ENCODE measurements around the gene SOX6.

Gene SOX6

DNA sequence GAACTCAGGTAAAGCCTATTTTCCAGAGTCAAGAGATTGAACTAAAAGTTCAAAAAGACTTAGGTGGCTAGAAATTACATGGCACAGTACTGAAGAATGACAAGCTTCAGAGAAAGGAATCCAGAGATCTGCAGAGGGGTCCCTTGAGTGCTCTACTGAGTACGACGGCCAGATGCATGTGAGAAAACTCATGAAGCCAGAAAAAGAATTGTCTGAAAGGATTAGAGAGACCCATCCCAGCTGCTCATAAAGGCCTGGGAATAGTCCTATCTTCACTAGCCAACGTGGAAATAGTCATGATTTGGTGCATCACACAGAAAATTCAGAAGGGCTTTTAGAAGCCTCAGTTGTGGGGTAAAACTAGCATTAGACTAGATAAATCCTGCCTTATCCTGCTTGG is 91.3 kb downstream of the SOX6 start:
- DNase-seq: no peak

DNA sequence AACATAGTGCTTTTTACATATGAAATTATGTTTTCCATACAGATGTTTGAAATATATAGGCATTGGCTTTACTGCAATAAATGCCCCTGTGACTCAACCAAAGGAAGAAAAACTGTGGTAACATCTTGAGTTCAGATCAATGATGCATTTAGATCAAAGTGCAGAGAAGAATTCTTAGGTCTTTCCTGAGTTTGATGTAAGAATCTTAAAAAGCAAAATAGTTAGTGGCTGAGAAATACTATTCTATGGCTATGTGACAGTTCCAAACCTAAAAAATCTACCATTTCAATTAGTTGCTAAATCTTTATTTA is 93.7 kb downstream of the SOX6 start:
- DNase-seq: no peak

DNA sequence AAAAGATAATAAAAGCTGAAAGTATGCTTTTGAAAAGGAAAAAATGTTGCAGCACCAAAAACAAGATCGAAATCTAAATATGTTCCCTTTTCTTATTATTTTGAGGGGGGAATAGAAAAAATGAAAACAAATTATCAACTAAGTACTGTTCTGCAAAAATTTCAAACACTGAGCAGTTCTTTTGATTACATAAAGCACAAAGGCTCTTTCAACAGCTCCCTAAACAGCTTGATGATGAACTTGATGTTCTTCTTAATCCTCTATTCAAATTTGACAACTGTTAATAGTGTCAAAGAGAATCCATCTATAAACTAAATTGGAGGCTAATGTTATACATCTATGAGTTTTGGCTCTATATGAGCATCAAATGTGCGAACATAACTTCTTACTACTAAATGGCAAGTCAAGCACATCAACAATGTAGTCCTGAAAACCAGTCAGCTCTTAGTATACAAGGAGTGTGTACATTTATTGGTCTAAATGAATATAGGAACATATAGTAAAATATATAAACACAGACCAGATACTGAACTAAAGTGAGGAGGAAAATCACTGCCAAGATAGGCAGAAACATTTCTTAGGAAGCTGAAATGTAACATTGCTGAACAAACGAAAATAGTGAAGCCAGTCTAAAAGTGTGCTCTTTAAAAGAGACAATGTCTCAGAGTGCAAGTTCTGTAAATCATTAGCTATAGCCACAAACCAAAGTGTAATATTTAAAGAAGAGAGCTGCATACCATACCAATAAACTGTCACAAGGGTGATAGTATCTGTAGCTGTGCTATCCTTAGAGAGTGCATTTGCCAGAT is 94.3 kb downstream of the SOX6 start:
- DNase-seq: no peak

DNA sequence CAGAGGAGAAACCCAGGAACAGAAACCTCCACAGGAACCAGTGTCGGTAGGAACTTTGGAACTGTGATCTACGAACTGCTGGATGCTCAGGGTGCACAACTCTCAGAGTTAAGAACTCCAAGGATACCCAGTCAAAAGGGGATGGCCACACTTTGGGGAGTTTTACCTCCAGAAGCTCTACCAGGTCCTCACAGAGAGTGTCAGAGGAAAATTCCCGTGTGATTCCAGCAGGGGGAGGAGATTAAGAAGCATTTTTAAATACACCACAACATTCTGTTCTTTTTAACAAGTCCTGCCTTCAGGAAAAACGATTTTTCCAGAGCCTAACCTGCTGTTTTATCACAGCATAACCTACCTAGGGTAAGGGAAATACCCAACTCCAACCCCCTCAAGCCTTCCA is 104.0 kb downstream of the SOX6 start:
- no peak for DNase-seq

GRCh38 chr11:16248248-16248647 is 108.1 kb downstream of the SOX6 start:
- DNase-seq: no peak

GRCh38 chr11:16242806-16243205 is 113.5 kb downstream of the SOX6 start:
- DNase-seq: no peak

- DNase-seq: no peak
These were observed 115.7 kb downstream of the SOX6 start for GRCh38 chr11:16240687-16241086.

- no peak for DNase-seq
These were observed 116.9 kb downstream of the SOX6 start for GRCh38 chr11:16239141-16240105.

DNA sequence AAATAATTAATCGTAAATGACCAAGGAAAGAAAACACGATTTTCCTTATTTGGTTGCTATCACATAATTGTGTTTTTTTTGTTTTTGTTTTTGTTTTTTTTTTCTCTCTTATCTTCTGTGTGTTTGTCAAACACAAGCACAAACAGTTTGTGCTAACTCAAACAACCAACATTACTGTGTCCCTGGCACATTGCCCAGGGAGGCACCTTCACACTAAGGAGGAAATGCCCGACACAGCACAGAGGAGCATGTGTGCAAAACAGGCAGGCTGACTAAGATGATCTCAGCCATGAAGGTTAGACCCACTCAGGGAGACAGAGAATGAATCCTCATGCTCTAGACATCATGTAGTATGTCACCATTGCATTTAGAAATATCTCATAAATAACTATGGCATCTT is 130.1 kb downstream of the SOX6 start:
- peak; percentile 53 for DNase-seq

DNA sequence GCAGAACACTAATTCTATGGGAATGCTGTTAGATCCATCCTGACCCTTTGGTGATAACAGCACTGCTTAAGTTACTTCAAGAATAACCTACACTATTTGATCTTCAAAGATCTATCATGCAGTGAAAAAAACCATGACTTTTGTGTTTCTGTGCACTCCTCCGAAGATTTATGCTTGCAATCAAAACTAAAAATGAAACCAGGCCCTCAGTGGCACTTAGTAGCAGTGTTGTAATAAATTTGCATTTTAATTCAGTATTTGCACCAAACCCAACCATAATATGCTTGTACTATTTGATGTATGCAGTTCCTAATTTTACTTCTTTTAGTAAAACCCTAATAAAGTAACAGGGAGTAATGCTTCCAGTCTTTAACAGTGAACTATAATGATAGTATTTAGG is 130.7 kb downstream of the SOX6 start:
- DNase-seq: no peak

- no peak for DNase-seq
These were observed 132.8 kb downstream of the SOX6 start for GRCh38 chr11:16223558-16223957.

GRCh38 chr11:16217631-16218030 is 138.7 kb downstream of the SOX6 start:
- DNase-seq: no peak

DNA sequence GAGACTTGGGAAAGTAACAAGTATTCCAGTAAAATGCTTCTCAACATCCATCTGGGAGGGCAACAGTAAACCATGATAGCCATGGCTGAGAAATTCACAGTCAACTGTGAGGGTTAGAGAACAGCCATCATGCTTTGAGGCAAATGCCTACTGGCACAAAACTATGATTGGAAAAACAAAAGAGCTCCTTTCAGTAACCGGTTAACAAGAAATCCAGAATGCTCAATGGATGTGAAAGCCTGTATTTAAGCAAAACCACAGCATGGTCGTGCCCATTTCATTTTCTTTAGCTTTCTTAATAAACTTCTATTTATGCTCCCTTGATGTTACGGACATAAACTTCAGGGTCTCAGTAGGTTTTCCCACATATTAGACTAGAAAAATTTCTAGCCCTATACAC is 139.5 kb downstream of the SOX6 start:
- no peak for DNase-seq

DNA sequence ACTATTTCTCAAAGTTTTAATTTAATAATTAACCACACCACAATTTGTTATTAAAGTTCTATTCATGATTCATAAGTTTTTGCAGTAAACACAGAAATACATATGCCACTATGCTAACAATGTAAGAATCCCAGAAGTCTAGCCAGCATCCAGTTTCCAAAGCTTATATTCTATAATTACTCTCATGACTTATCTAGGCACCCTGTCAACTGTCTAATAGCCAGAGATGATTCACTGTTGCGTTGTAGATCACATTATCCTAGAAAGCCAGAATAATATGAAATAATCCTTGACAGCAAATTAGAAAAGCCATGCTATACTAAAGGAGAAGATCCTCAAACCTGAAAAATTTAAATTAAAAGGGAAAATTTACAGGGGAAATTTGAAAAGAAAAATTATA is 141.0 kb downstream of the SOX6 start:
- DNase-seq: no peak

- DNase-seq: no peak
These were observed 144.9 kb downstream of the SOX6 start for GRCh38 chr11:16211407-16211806.

- DNase-seq: no peak
These were observed 152.1 kb downstream of the SOX6 start for GRCh38 chr11:16204261-16204660.

GRCh38 chr11:16195651-16196050 is 160.7 kb downstream of the SOX6 start:
- DNase-seq: no peak

- no peak for DNase-seq
These were observed 161.8 kb downstream of the SOX6 start for GRCh38 chr11:16194566-16194965.

DNA sequence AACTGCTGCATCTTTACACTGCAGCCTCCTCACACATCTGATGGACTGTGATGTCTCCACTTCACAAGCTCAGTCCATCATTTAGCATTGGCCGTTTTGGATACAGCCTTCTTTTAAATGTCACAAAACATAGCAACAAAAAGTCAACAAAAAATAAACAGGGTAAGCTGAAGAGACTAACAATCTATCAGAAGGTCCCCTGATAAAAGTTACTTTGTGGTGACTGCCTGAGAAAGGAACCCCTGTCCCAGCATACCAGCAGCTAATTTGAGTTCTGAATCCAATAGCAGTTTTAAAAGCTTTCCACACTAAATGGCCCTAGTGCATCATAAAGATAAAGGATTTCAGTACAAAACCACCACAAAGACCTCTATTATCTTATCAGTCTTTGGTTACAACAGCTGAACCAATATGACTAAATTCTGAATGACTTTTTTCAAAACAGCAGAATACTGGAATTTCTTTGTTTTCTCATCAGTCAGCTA is 162.4 kb downstream of the SOX6 start:
- no peak for DNase-seq

DNA sequence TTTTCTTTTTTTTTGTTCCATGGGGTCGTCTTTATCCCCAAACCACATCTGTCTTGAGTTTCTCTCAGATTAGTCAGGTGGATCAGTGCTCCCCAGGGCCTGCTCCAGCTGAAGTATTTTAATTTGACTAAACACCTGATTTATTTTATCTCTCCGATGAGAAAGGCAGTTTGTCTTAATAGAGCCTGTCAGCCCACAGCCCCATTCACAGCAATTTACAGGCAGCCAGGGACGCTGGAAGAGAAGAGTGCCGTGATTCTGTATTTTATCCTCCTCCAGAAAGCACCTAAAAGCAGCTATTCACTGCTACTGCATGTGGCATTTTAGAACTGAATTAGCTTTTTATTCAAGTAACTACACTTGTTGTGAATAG is 164.5 kb downstream of the SOX6 start:
- DNase-seq: no peak

- no peak for DNase-seq
These were observed 165.0 kb downstream of the SOX6 start for GRCh38 chr11:16191212-16191867.

DNA sequence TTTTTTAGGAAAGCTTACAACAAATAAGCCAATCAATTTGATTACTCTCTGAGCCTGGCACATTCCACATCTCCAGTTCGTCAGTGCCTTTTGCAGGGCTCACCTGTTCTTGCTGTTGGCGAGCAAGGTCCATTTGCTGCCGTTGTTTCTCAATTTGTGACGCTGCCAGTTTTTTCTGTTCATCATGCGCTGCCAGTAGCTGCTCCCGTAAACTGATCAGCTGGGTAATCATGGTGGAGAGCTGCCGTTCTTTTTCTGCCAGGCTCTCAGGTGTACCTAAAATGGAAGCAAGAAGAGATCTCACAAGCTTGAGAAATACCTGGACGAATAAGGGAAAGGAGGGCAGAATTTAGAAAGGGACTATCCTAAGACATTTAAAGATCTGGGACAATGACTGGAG is 169.7 kb downstream of the SOX6 start:
- no peak for DNase-seq

GRCh38 chr11:16185042-16185441 is 171.3 kb downstream of the SOX6 start:
- no peak for DNase-seq

DNA sequence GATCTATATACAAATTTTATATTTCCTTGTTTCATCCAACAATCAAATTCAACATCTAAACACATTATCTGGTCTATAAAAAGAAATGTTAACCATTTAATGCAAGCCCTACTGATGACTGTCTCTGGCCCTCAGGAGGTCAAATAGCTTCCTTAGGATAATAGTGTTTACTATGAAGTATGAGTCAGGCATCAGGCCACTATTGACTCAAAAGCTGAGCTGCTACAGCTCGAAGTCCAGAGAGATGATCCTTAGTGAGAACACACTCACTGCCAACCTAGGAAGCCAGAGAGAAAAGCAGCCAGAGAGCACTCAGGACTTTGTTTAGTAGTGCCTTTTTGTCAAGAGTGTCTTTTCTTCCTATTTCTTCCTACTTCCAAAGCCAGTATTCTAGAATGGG is 171.8 kb downstream of the SOX6 start:
- no peak for DNase-seq
